DOHH2 (cell line): ENCODE measurements around the gene TTC39C.

Experiments
- H3F3A ChIP-seq: fragments of 200-600 bp; sonication (generic), shearing (Covaris generic); 2 replicates; pipeline ENCODE4 v1.6.0; 2016; ENCODE audit warnings: antibody characterized with exemption, mild to moderate bottlenecking; ENCODE audit not compliant: control insufficient read depth, insufficient read depth
- H3K27ac ChIP-seq: fragments of 200-600 bp; sonication (generic); 2 replicates; pipeline ENCODE4 v1.5.1; 2014; ENCODE audit warnings: low read depth, mild to moderate bottlenecking, low read length, moderate library complexity
- H3K27me3 ChIP-seq: fragments of 200-600 bp; sonication (generic); 2 replicates; pipeline ENCODE4 v1.6.1; 2014; ENCODE audit warnings: mild to moderate bottlenecking, low read length, mixed read lengths; ENCODE audit not compliant: control insufficient read depth
- H3K36me3 ChIP-seq: fragments of 200-600 bp; sonication (generic); 2 replicates; pipeline ENCODE4 v1.6.1; 2014; ENCODE audit warnings: mild to moderate bottlenecking, low read length, moderate library complexity, mixed read lengths; ENCODE audit not compliant: control insufficient read depth
- H3K4me1 ChIP-seq: fragments of 200-600 bp; sonication (generic); 2 replicates; pipeline ENCODE4 v1.6.1; 2014; ENCODE audit warnings: mild to moderate bottlenecking, low read length, mixed read lengths; ENCODE audit not compliant: control insufficient read depth
- H3K4me2 ChIP-seq: fragments of 200-600 bp; sonication (generic); 2 replicates; pipeline ENCODE4 v1.6.0; 2014; ENCODE audit warnings: mild to moderate bottlenecking, low read length, moderate library complexity
- H3K4me3 ChIP-seq: fragments of 200-600 bp; sonication (generic); 2 replicates; pipeline ENCODE4 v1.5.1; 2014; ENCODE audit warnings: mild to moderate bottlenecking, low read length, mixed read lengths
- H3K79me2 ChIP-seq: fragments of 200-600 bp; sonication (generic); 2 replicates; pipeline ENCODE4 v1.6.1; 2014; ENCODE audit warnings: mild to moderate bottlenecking, low read length, mixed read lengths; ENCODE audit not compliant: control insufficient read depth
- H3K9me2 ChIP-seq: fragments of 200-600 bp; sonication (generic); replicated peaks from 2 replicates; pipeline ENCODE4 v1.6.1; 2014; ENCODE audit warnings: mild to moderate bottlenecking, low read length, mixed read lengths; ENCODE audit not compliant: control insufficient read depth
- H3K9me3 ChIP-seq: fragments of 200-600 bp; sonication (generic); 2 replicates; pipeline ENCODE4 v1.6.1; 2014; ENCODE audit warnings: antibody characterized with exemption, low read length, mixed read lengths; ENCODE audit not compliant: control insufficient read depth, insufficient read depth
- H4K20me1 ChIP-seq: fragments of 200-600 bp; sonication (generic); 2 replicates; pipeline ENCODE4 v1.6.0; 2014; ENCODE audit warnings: low read depth, mild to moderate bottlenecking, antibody characterized with exemption, low read length, moderate library complexity; ENCODE audit not compliant: control insufficient read depth, insufficient read depth
- EZH2phosphoT487 ChIP-seq: fragments of 200-600 bp; sonication (generic); IDR thresholded peaks from 2 replicates; pipeline ENCODE4 v1.6.1; 2017; ENCODE audit warnings: borderline replicate concordance, mild to moderate bottlenecking, antibody characterized with exemption, low read length, moderate library complexity, mixed read lengths
- TF ChIP-seq, protein P1 (sequence below): fragments of 200-600 bp; sonication (generic); IDR thresholded peaks from one replicate; pipeline ENCODE4 v1.5.1; 2014; ENCODE audit warnings: antibody characterized with exemption, mild to moderate bottlenecking, low read depth, low read length; ENCODE audit not compliant: poor library complexity, severe bottlenecking

TTC39C gene

DNA sequence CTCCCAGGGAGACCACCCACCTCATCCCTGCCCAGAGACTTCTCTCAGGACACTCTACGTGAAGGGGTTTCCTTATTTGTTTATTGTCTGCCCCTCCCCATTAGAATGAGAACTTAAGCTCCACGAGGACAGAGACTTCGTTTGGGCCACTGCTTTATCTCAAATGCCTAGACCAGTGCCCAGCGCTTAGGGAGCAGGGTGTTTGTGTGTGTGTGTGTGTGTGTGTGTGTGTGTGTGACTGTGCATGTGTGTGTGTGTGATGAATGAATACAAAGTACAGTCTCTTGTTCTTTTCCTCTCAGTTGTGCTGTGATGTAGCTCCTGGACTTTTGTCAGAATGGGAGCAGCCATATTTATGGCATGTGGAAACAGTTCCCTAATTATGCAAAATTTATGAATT lies 89.9 kb downstream of the TTC39C start:
- no peak for TF ChIP-seq EZH2phosphoT487
- TF ChIP-seq, protein P1, sequence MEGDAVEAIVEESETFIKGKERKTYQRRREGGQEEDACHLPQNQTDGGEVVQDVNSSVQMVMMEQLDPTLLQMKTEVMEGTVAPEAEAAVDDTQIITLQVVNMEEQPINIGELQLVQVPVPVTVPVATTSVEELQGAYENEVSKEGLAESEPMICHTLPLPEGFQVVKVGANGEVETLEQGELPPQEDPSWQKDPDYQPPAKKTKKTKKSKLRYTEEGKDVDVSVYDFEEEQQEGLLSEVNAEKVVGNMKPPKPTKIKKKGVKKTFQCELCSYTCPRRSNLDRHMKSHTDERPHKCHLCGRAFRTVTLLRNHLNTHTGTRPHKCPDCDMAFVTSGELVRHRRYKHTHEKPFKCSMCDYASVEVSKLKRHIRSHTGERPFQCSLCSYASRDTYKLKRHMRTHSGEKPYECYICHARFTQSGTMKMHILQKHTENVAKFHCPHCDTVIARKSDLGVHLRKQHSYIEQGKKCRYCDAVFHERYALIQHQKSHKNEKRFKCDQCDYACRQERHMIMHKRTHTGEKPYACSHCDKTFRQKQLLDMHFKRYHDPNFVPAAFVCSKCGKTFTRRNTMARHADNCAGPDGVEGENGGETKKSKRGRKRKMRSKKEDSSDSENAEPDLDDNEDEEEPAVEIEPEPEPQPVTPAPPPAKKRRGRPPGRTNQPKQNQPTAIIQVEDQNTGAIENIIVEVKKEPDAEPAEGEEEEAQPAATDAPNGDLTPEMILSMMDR: no peak
- H3K27ac ChIP-seq: no peak overlapping the region

DNA sequence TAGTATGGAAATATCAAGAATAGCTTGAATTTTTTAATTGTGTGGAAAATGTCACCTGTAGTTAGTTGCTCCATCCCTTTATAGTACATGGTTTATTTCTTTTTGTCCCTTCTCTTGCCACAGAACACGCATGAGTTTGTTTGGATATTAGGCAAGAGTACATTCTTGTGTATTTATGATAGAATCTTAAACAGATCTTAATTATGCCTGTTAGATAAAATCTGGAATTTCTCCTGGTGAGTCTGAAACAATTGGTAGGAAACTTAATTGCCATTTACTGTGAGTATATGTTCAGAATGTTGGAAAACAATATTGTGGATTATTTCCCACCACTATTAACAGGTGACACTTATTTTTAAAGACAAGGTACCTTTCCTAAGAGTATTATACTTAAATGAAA lies 94.1 kb downstream of the TTC39C start:
- no peak overlapping the region for H3K27ac ChIP-seq

More for the DNA sequence above, 89.9 kb downstream of the TTC39C start:
- no peaks in the 10 kb centered on the region for H4K20me1 ChIP-seq
- no peaks in the 10 kb centered on the region for H3K79me2 ChIP-seq
- no peaks in the 10 kb centered on the region for H3K27me3 ChIP-seq
- no peaks in the 10 kb centered on the region for H3F3A ChIP-seq
- no peak overlapping the region for H3K4me3 ChIP-seq
- H3K4me1 ChIP-seq: no peaks in the 10 kb centered on the region
- no peaks in the 10 kb centered on the region for H3K9me3 ChIP-seq
- H3K36me3 ChIP-seq: peaks cover 18% of the 10 kb centered on the region
- no peak overlapping the region for H3K4me2 ChIP-seq
- H3K9me2 ChIP-seq: no peaks in the 10 kb centered on the region

DNA sequence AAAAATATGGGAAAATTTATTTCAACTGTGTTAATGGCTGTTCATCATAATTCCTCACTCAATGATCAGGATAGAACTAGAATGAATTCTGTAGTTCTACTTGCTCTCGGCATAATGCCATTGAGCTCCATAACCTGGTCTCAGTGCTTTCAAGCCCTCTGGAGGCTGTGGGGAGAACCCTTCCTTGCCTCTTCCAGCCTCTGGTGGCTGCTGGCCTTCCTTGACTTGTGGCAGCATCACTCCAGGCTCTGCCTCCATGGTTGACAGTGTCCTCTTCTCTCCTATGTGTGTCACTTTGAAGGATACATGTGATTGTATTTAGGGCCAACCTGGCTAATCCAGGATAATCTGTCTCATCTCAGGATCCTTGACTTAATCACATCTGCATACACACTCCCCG lies 97.4 kb downstream of the TTC39C start:
- H3K4me2 ChIP-seq: no peak overlapping the region
- no peak overlapping the region for H3K4me3 ChIP-seq
- H3K4me1 ChIP-seq: peaks cover 4% of the 10 kb centered on the region; the same call in 1 of the 2 replicates
- no peaks in the 10 kb centered on the region; the same call in 1 of the 2 replicates for H4K20me1 ChIP-seq
- no peaks in the 10 kb centered on the region for H3K79me2 ChIP-seq
- TF ChIP-seq, protein P1: no peak
- no peak for TF ChIP-seq EZH2phosphoT487
- H3K27me3 ChIP-seq: no peaks in the 10 kb centered on the region
- peaks cover 28% of the 10 kb centered on the region for H3K36me3 ChIP-seq
- H3F3A ChIP-seq: no peaks in the 10 kb centered on the region
- no peak overlapping the region for H3K27ac ChIP-seq
- no peaks in the 10 kb centered on the region for H3K9me2 ChIP-seq
- no peaks in the 10 kb centered on the region for H3K9me3 ChIP-seq

More for the DNA sequence above, 94.1 kb downstream of the TTC39C start:
- H3K4me3 ChIP-seq: no peak overlapping the region
- no peaks in the 10 kb centered on the region for H3K79me2 ChIP-seq
- H3K9me2 ChIP-seq: no peaks in the 10 kb centered on the region
- H3K4me2 ChIP-seq: no peak overlapping the region
- H4K20me1 ChIP-seq: no peaks in the 10 kb centered on the region; the same call in 1 of the 2 replicates
- peaks cover 15% of the 10 kb centered on the region for H3K36me3 ChIP-seq
- no peak for TF ChIP-seq EZH2phosphoT487
- no peaks in the 10 kb centered on the region for H3K27me3 ChIP-seq
- H3K4me1 ChIP-seq: no peaks in the 10 kb centered on the region
- no peaks in the 10 kb centered on the region for H3K9me3 ChIP-seq
- no peaks in the 10 kb centered on the region for H3F3A ChIP-seq

DNA sequence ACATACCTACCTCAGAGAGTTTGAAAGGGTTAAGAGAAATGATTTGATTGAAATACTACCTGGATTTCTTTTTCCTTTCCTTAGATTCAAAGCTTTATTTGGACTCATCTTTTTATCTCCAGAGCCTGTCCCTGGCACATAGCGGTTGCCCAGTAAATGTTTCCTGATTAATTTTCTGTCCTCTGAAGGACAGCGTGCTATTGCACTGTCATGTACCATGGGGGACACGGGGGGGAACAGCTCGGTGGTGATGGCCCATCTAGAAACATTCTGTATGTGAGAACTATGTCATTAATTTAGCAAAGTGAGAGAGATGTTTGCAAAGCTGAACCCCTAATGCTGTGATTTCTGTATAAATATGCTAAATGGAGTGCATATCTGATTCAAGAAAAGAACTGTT lies 97.9 kb downstream of the TTC39C start:
- Histone ChIP-seq H3K36me3 (peaks cover 28% of the 10 kb centered on the region), H3K27me3 (no peaks in the 10 kb centered on the region), H3K79me2 (no peaks in the 10 kb centered on the region), H3K4me3 (no peak overlapping the region), H3K9me3 (no peaks in the 10 kb centered on the region), H3K27ac (no peak overlapping the region), H3K4me1 (peaks cover 4% of the 10 kb centered on the region; the same call in 1 of the 2 replicates), H3K9me2 (no peaks in the 10 kb centered on the region), H3F3A (no peaks in the 10 kb centered on the region), H4K20me1 (no peaks in the 10 kb centered on the region; the same call in 1 of the 2 replicates), H3K4me2 (no peak overlapping the region)
- no peak for TF ChIP-seq EZH2phosphoT487
- TF ChIP-seq, protein P1: no peak
